ENCODE results near the gene COL8A2.
A peak's percentile ranks its signal among the peaks of the same experiment; 100 is the strongest.

The COL8A2 gene

GRCh38 chr1:36125129-36125991, at the start of gene COL8A2:
Gene COL8A2, minus strand, starts transcription at chr1:36125222. Its CDS starts 24,980 bp downstream, at chr1:36100242.
- H3K4me1 ChIP-seq (ENCODE audit: insufficient read depth, low read length, severe bottlenecking): peaks cover 25% of the 10 kb centered on the region
- H2AFZ ChIP-seq (ENCODE audit: low read length): no peak within 1 kb of the TSS
- TF ChIP-seq EZH2 (IDR thresholded peaks at IDR 0.05; ENCODE audit: borderline replicate concordance, low read length) (no peak), CTCF (IDR thresholded peaks at IDR 0.05; ENCODE audit: low read length) (no peak)
- no peaks in the 10 kb centered on the region for H3K9me3 ChIP-seq (ENCODE audit: low read length)
- H3K27ac ChIP-seq (ENCODE audit: low read depth, low read length, poor library complexity, severe bottlenecking): no peak within 1 kb of the TSS
- H3F3A ChIP-seq (ENCODE audit: insufficient read depth, low read length): no peaks in the 10 kb centered on the region
- H4K20me1 ChIP-seq (ENCODE audit: insufficient read depth, low read length): no peaks in the 10 kb centered on the region
- no peaks in the 10 kb centered on the region for H3K36me3 ChIP-seq (ENCODE audit: insufficient read depth, low read length)
- H3K9ac ChIP-seq (ENCODE audit: low read length): no peak within 1 kb of the TSS
- H3K9me2 ChIP-seq (ENCODE audit: low read depth, low read length): no peaks in the 10 kb centered on the region
- H3K4me2 ChIP-seq (ENCODE audit: low read length): peak within 1 kb of the TSS; percentile 53
- peaks cover 7% of the 10 kb centered on the region; the same call in 1 of the 2 replicates for H3K27me3 ChIP-seq (ENCODE audit: insufficient read depth, low read length)
- H3K4me3 ChIP-seq (ENCODE audit: low read depth, low read length, poor library complexity, severe bottlenecking): peak within 1 kb of the TSS; percentile 34
- no peaks in the 10 kb centered on the region for H3K79me2 ChIP-seq (ENCODE audit: insufficient read depth, low read length)

- H4K20me1 ChIP-seq (ENCODE audit: insufficient read depth, low read length): no peaks in the 10 kb centered on the region
- H3K36me3 ChIP-seq (ENCODE audit: insufficient read depth, low read length): peaks cover 84% of the 10 kb centered on the region
- no peaks in the 10 kb centered on the region for H3K79me2 ChIP-seq (ENCODE audit: insufficient read depth, low read length)
- no peaks in the 10 kb centered on the region for H3K9me3 ChIP-seq (ENCODE audit: low read length)
- peak overlapping the region; percentile 37; the same call in 1 of the 2 replicates for H3K4me2 ChIP-seq (ENCODE audit: low read length)
- H3K9me2 ChIP-seq (ENCODE audit: low read depth, low read length): no peaks in the 10 kb centered on the region
- H3F3A ChIP-seq (ENCODE audit: insufficient read depth, low read length): no peaks in the 10 kb centered on the region
- H2AFZ ChIP-seq (ENCODE audit: low read length): no peak overlapping the region
- H3K4me1 ChIP-seq (ENCODE audit: insufficient read depth, low read length, severe bottlenecking): peaks cover 24% of the 10 kb centered on the region
- H3K27me3 ChIP-seq (ENCODE audit: insufficient read depth, low read length): no peaks in the 10 kb centered on the region
- H3K27ac ChIP-seq (ENCODE audit: low read depth, low read length, poor library complexity, severe bottlenecking): peak overlapping the region; percentile 91
- H3K9ac ChIP-seq (ENCODE audit: low read length): peak overlapping the region; percentile 12; the same call in 1 of the 2 replicates
- H3K4me3 ChIP-seq (ENCODE audit: low read depth, low read length, poor library complexity, severe bottlenecking): no peak overlapping the region
- TF ChIP-seq EZH2 (IDR thresholded peaks at IDR 0.05; ENCODE audit: borderline replicate concordance, low read length) (no peak), CTCF (IDR thresholded peaks at IDR 0.05; ENCODE audit: low read length) (no peak)
Measured at GRCh38 chr1:36174713-36175112, 49.7 kb upstream of the COL8A2 start.

- no peak overlapping the region for H3K4me3 ChIP-seq (ENCODE audit: low read depth, low read length, poor library complexity, severe bottlenecking)
- TF ChIP-seq CTCF (IDR thresholded peaks at IDR 0.05; ENCODE audit: low read length) (no peak), EZH2 (IDR thresholded peaks at IDR 0.05; ENCODE audit: borderline replicate concordance, low read length) (no peak)
- no peaks in the 10 kb centered on the region for H3F3A ChIP-seq (ENCODE audit: insufficient read depth, low read length)
- no peaks in the 10 kb centered on the region for H3K27me3 ChIP-seq (ENCODE audit: insufficient read depth, low read length)
- no peak overlapping the region for H3K4me2 ChIP-seq (ENCODE audit: low read length)
- H3K9me3 ChIP-seq (ENCODE audit: low read length): no peaks in the 10 kb centered on the region
- H3K9ac ChIP-seq (ENCODE audit: low read length): no peak overlapping the region
- peaks cover 24% of the 10 kb centered on the region for H3K4me1 ChIP-seq (ENCODE audit: insufficient read depth, low read length, severe bottlenecking)
- no peaks in the 10 kb centered on the region for H4K20me1 ChIP-seq (ENCODE audit: insufficient read depth, low read length)
- H2AFZ ChIP-seq (ENCODE audit: low read length): no peak overlapping the region
- H3K27ac ChIP-seq (ENCODE audit: low read depth, low read length, poor library complexity, severe bottlenecking): no peak overlapping the region
- peaks cover 66% of the 10 kb centered on the region for H3K36me3 ChIP-seq (ENCODE audit: insufficient read depth, low read length)
- H3K9me2 ChIP-seq (ENCODE audit: low read depth, low read length): no peaks in the 10 kb centered on the region
- H3K79me2 ChIP-seq (ENCODE audit: insufficient read depth, low read length): no peaks in the 10 kb centered on the region
Measured at GRCh38 chr1:36172983-36173382, 48.0 kb upstream of the COL8A2 start.

All from OCI-LY1 (cell line).